ENCODE results near the gene ANKRD33B. TPM values are rescaled to one million over a fixed set of nuclear protein-coding genes. Genes with fewer than 3 reads are reported as not detected.

Gene ANKRD33B
- total RNA-seq, 3 donors from 2014 or later (not counting 1 experiment from before 2014, with no cell fraction given): 2.4 to 4.3 (median 3.9) TPM

DNA sequence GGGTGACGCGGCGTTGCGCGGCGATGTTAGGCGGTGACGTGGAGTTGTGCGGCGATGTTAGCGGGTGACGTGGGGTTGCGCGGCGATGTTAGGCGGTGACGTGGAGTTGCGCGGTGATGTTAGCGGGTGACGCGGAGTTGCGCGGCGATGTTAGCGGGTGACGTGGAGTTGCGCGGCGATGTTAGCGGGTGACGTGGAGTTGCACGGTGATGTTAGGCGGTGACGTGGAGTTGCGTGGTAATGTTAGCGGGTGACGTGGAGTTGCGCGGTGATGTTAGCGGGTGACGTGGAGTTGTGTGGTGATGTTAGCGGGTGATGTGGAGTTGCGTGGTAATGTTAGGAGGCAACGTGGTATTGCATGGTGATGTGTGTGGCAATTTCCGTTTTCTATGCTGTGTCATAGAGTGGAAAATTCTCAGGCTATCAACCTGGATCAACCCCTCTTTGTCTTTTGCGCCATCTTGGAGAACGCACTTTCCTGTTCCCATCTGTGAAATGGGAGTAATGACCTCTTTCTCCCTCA lies 76.0 kb downstream of the ANKRD33B start:
- no peak for ATAC-seq
- Histone ChIP-seq H3K27ac (ENCODE audit: low read length) (no peak overlapping the region), H3K27me3 (ENCODE audit: control insufficient read depth, insufficient read depth, low read length) (no peaks in the 10 kb centered on the region), H3K4me1 (ENCODE audit: control insufficient read depth, insufficient read depth, low read length) (peaks cover 12% of the 10 kb centered on the region), H3K36me3 (ENCODE audit: control insufficient read depth, insufficient read depth, low read length) (no peaks in the 10 kb centered on the region), H3K9me3 (ENCODE audit: control insufficient read depth, insufficient read depth, low read length) (no peaks in the 10 kb centered on the region), H3K4me3 (ENCODE audit: low read length) (no peak overlapping the region)
- peaks cover 17 to 39% of the 10 kb centered on the region in 2 donors for H3K4me1 Mint-ChIP-seq
- intact Hi-C loops (cut with micrococcal nuclease): no loop called here
- TF ChIP-seq, protein P1, sequence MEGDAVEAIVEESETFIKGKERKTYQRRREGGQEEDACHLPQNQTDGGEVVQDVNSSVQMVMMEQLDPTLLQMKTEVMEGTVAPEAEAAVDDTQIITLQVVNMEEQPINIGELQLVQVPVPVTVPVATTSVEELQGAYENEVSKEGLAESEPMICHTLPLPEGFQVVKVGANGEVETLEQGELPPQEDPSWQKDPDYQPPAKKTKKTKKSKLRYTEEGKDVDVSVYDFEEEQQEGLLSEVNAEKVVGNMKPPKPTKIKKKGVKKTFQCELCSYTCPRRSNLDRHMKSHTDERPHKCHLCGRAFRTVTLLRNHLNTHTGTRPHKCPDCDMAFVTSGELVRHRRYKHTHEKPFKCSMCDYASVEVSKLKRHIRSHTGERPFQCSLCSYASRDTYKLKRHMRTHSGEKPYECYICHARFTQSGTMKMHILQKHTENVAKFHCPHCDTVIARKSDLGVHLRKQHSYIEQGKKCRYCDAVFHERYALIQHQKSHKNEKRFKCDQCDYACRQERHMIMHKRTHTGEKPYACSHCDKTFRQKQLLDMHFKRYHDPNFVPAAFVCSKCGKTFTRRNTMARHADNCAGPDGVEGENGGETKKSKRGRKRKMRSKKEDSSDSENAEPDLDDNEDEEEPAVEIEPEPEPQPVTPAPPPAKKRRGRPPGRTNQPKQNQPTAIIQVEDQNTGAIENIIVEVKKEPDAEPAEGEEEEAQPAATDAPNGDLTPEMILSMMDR (IDR thresholded peaks at IDR 0.05): no peak
- 96% methylated on average over 29 of the region's 48 CpGs for WGBS (ENCODE audit: insufficient coverage)
- no peaks in the 10 kb centered on the region for H3K36me3 Mint-ChIP-seq
- no peak for DNase-seq
- peaks cover 4% of the 10 kb centered on the region in 2 donors for H3K9me3 Mint-ChIP-seq
- no peak overlapping the region for H3K4me3 Mint-ChIP-seq
- H3K27ac Mint-ChIP-seq: peak overlapping the region in 1 of 2 donors; percentile 78
- no peaks in the 10 kb centered on the region for H3K27me3 Mint-ChIP-seq (ENCODE audit: low read depth in 2 of 2)

GRCh38 chr5:10642367-10642766 lies 78.5 kb downstream of the ANKRD33B start:
- peaks cover 4% of the 10 kb centered on the region in 2 donors for H3K9me3 Mint-ChIP-seq
- Histone ChIP-seq H3K36me3 (ENCODE audit: control insufficient read depth, insufficient read depth, low read length) (no peaks in the 10 kb centered on the region), H3K27me3 (ENCODE audit: control insufficient read depth, insufficient read depth, low read length) (no peaks in the 10 kb centered on the region), H3K4me1 (ENCODE audit: control insufficient read depth, insufficient read depth, low read length) (no peaks in the 10 kb centered on the region), H3K9me3 (ENCODE audit: control insufficient read depth, insufficient read depth, low read length) (no peaks in the 10 kb centered on the region), H3K4me3 (ENCODE audit: low read length) (no peak overlapping the region), H3K27ac (ENCODE audit: low read length) (no peak overlapping the region)
- ATAC-seq (no peak), DNase-seq (no peak)
- TF ChIP-seq, protein P1 (IDR thresholded peaks at IDR 0.05): no peak
- H3K27ac Mint-ChIP-seq: no peak overlapping the region
- H3K4me1 Mint-ChIP-seq: peaks cover 9 to 33% of the 10 kb centered on the region in 2 donors
- no peak overlapping the region for H3K4me3 Mint-ChIP-seq
- H3K36me3 Mint-ChIP-seq: no peaks in the 10 kb centered on the region
- H3K27me3 Mint-ChIP-seq (ENCODE audit: low read depth in 2 of 2): no peaks in the 10 kb centered on the region
- 72% methylated on average over 7 of the region's 7 CpGs for WGBS (ENCODE audit: insufficient coverage)
- intact Hi-C loops (cut with micrococcal nuclease): no loop called here

GRCh38 chr5:10644192-10644591 lies 80.3 kb downstream of the ANKRD33B start:
- no peak overlapping the region for H3K4me3 Mint-ChIP-seq
- no peaks in the 10 kb centered on the region for H3K9me3 Mint-ChIP-seq
- H3K27me3 ChIP-seq (ENCODE audit: control insufficient read depth, insufficient read depth, low read length): no peaks in the 10 kb centered on the region
- peak overlapping the region in 1 of 2 donors; percentile 77 for H3K27ac Mint-ChIP-seq
- no peak overlapping the region for H3K4me3 ChIP-seq (ENCODE audit: low read length)
- intact Hi-C loops (cut with micrococcal nuclease): no loop called here
- no peak overlapping the region for H3K27ac ChIP-seq (ENCODE audit: low read length)
- H3K4me1 ChIP-seq (ENCODE audit: control insufficient read depth, insufficient read depth, low read length): no peaks in the 10 kb centered on the region
- ATAC-seq (no peak), DNase-seq (no peak)
- 46% methylated on average over 9 of the region's 9 CpGs for WGBS (ENCODE audit: insufficient coverage)
- TF ChIP-seq, protein P1 (IDR thresholded peaks at IDR 0.05): no peak
- H3K36me3 ChIP-seq (ENCODE audit: control insufficient read depth, insufficient read depth, low read length): no peaks in the 10 kb centered on the region
- H3K9me3 ChIP-seq (ENCODE audit: control insufficient read depth, insufficient read depth, low read length): no peaks in the 10 kb centered on the region
- H3K27me3 Mint-ChIP-seq (ENCODE audit: low read depth in 2 of 2): no peaks in the 10 kb centered on the region
- no peaks in the 10 kb centered on the region for H3K36me3 Mint-ChIP-seq
- peaks cover 9 to 25% of the 10 kb centered on the region in 2 donors for H3K4me1 Mint-ChIP-seq

DNA sequence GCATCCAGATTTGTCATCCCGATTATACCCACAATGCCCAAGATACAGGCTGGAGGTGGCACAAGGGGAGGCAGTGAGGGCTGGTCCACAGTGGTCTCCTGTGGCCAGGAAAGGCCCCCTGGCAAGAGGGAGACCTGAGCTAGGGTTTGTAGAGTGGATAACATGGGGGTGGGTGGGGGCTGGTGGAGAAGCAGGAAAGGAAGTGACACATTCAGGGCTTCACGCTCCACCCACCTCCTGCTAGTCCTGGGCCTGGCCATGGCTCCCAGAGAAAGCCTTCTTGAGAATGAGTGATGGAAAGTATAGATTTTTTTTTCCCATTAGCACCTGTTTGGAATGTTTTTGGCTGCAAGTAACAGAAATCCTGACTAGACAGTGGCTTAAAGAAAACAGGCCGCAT lies 81.3 kb downstream of the ANKRD33B start:
- DNase-seq (no peak), ATAC-seq (no peak)
- 95% methylated on average over 3 of the region's 3 CpGs for WGBS (ENCODE audit: insufficient coverage)
- Histone ChIP-seq H3K9me3 (ENCODE audit: control insufficient read depth, insufficient read depth, low read length) (no peaks in the 10 kb centered on the region), H3K27ac (ENCODE audit: low read length) (no peak overlapping the region), H3K36me3 (ENCODE audit: control insufficient read depth, insufficient read depth, low read length) (no peaks in the 10 kb centered on the region), H3K4me1 (ENCODE audit: control insufficient read depth, insufficient read depth, low read length) (no peaks in the 10 kb centered on the region), H3K4me3 (ENCODE audit: low read length) (no peak overlapping the region), H3K27me3 (ENCODE audit: control insufficient read depth, insufficient read depth, low read length) (no peaks in the 10 kb centered on the region)
- Mint-ChIP-seq H3K4me3 (no peak overlapping the region), H3K4me1 (peaks cover 9 to 22% of the 10 kb centered on the region in 2 donors), H3K36me3 (no peaks in the 10 kb centered on the region), H3K27ac (peak overlapping the region in 1 of 2 donors; percentile 48), H3K9me3 (no peaks in the 10 kb centered on the region), H3K27me3 (ENCODE audit: low read depth in 2 of 2) (no peaks in the 10 kb centered on the region)
- intact Hi-C loops (cut with micrococcal nuclease): no loop called here
- TF ChIP-seq, protein P1 (IDR thresholded peaks at IDR 0.05): no peak
